Measurements from ENCODE around the gene ERI3. TPM values are rescaled to one million over a fixed set of nuclear protein-coding genes. Genes with fewer than 3 reads are reported as not detected.

The ERI3 gene
- total RNA-seq, 1 experiment from 2014 or later = 64.6 TPM

- H3K4me1 ChIP-seq (replicated peaks) = no peaks in the 10 kb centered on the region
- H3K4me3 ChIP-seq = no peak overlapping the region
- no peak overlapping the region for H3K27ac ChIP-seq
- no peaks in the 10 kb centered on the region for H3K27me3 ChIP-seq (replicated peaks)
- DNase-seq (ENCODE audit: low read depth in 1 of 2, low spot score in 2 of 2) = no peak
- no peaks in the 10 kb centered on the region for H3K36me3 ChIP-seq
- no peaks in the 10 kb centered on the region for H3K9me3 ChIP-seq (replicated peaks)
These were observed 92.1 kb downstream of the ERI3 start for GRCh38 chr1:44262816-44263567.

GRCh38 chr1:44262414-44262813 lies 92.6 kb downstream of the ERI3 start:
- H3K9me3 ChIP-seq (replicated peaks) = no peaks in the 10 kb centered on the region
- H3K4me3 ChIP-seq = no peak overlapping the region
- H3K27me3 ChIP-seq (replicated peaks) = no peaks in the 10 kb centered on the region
- no peak for DNase-seq (ENCODE audit: low read depth in 1 of 2, low spot score in 2 of 2)
- no peak overlapping the region for H3K27ac ChIP-seq
- no peaks in the 10 kb centered on the region for H3K4me1 ChIP-seq (replicated peaks)
- H3K36me3 ChIP-seq = no peaks in the 10 kb centered on the region

DNA sequence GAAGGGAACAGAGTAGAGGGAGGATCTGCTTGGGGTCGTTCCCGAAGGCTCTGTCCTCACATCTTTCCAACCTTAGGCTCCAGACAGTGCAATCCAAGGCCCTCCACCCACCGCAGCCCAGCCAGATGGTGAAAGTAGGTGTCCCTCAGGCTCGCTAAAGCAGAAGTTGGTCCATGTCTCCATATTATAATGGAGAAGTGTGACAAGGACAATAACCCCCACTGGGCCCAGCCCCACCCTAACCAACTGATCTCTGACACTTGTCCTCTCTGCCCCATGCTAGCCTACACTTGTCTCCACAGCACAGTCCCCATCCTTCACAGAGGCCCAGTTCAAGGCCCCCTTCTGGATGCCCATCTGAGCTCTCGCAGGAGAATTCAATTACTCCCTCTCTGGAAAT lies 93.1 kb downstream of the ERI3 start:
- Histone ChIP-seq H3K4me3 (no peak overlapping the region), H3K27ac (no peak overlapping the region), H3K27me3 (replicated peaks) (no peaks in the 10 kb centered on the region), H3K4me1 (replicated peaks) (no peaks in the 10 kb centered on the region), H3K9me3 (replicated peaks) (no peaks in the 10 kb centered on the region), H3K36me3 (no peaks in the 10 kb centered on the region)
- no peak for DNase-seq (ENCODE audit: low read depth in 1 of 2, low spot score in 2 of 2)

DNA sequence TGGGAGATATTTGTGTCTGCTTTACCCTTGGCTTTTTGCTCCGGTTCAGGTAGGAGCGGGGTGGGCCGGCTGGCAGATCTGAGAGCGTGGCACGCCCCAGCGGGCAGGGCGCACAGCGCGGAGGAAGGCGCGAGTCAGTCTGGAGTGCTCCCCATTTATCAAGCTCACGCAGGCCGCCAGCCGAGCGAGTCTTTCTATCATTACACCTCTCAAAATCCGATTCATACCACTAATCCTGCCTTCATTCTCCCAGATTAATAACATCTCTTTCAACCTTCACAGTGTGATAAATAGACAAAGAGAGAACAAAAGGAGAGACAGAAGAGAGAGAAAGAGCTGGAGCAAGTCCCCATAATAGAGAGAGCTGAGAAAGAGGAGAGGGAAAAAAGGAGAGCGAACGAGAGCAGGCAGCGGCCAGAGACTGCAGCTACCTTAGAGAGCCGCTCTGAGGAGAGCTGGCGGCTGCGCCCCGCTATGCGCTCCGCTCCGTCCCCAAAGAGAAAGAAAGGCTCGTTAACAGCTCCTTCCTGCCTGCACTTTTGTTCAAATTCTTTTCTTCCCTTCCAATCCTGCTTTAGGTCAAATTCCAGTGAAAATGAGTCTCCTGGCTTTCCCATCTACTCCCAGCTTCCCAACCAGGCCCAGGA lies 93.8 kb downstream of the ERI3 start:
- H3K27ac ChIP-seq = no peak overlapping the region
- no peak for DNase-seq (ENCODE audit: low read depth in 1 of 2, low spot score in 2 of 2)
- H3K4me1 ChIP-seq (replicated peaks) = no peaks in the 10 kb centered on the region
- no peak overlapping the region for H3K4me3 ChIP-seq
- no peaks in the 10 kb centered on the region; the same call in 1 of the 2 replicates for H3K36me3 ChIP-seq
- no peaks in the 10 kb centered on the region for H3K27me3 ChIP-seq (replicated peaks)
- no peaks in the 10 kb centered on the region for H3K9me3 ChIP-seq (replicated peaks)

- no peak for DNase-seq (ENCODE audit: low read depth in 1 of 2, low spot score in 2 of 2)
- H3K27ac ChIP-seq = no peak overlapping the region
- H3K4me1 ChIP-seq (replicated peaks) = no peaks in the 10 kb centered on the region
- no peaks in the 10 kb centered on the region for H3K9me3 ChIP-seq (replicated peaks)
- H3K36me3 ChIP-seq = no peaks in the 10 kb centered on the region; the same call in 1 of the 2 replicates
- H3K4me3 ChIP-seq = no peak overlapping the region
- no peaks in the 10 kb centered on the region for H3K27me3 ChIP-seq (replicated peaks)
These were observed 94.3 kb downstream of the ERI3 start for GRCh38 chr1:44260792-44261170.

GRCh38 chr1:44259090-44259489 lies 96.0 kb downstream of the ERI3 start:
- H3K4me1 ChIP-seq (replicated peaks) = no peaks in the 10 kb centered on the region
- H3K9me3 ChIP-seq (replicated peaks) = no peaks in the 10 kb centered on the region
- DNase-seq (ENCODE audit: low read depth in 1 of 2, low spot score in 2 of 2) = no peak
- H3K27me3 ChIP-seq (replicated peaks) = no peaks in the 10 kb centered on the region
- H3K4me3 ChIP-seq = no peak overlapping the region
- H3K36me3 ChIP-seq = no peaks in the 10 kb centered on the region; the same call in 1 of the 2 replicates
- no peak overlapping the region for H3K27ac ChIP-seq

- Histone ChIP-seq H3K27ac (no peak overlapping the region), H3K4me1 (replicated peaks) (no peaks in the 10 kb centered on the region), H3K9me3 (replicated peaks) (no peaks in the 10 kb centered on the region), H3K4me3 (no peak overlapping the region), H3K36me3 (no peaks in the 10 kb centered on the region; the same call in 1 of the 2 replicates), H3K27me3 (replicated peaks) (no peaks in the 10 kb centered on the region)
- no peak for DNase-seq (ENCODE audit: low read depth in 1 of 2, low spot score in 2 of 2)
These were observed 98.1 kb downstream of the ERI3 start for GRCh38 chr1:44256762-44257554.

- no peaks in the 10 kb centered on the region for H3K4me1 ChIP-seq (replicated peaks)
- H3K27me3 ChIP-seq (replicated peaks) = no peaks in the 10 kb centered on the region
- H3K27ac ChIP-seq = no peak overlapping the region
- no peak overlapping the region for H3K4me3 ChIP-seq
- H3K36me3 ChIP-seq = no peaks in the 10 kb centered on the region; the same call in 1 of the 2 replicates
- DNase-seq (ENCODE audit: low read depth in 1 of 2, low spot score in 2 of 2) = no peak
- H3K9me3 ChIP-seq (replicated peaks) = no peaks in the 10 kb centered on the region
These were observed 100.6 kb downstream of the ERI3 start for GRCh38 chr1:44254392-44254910.

DNA sequence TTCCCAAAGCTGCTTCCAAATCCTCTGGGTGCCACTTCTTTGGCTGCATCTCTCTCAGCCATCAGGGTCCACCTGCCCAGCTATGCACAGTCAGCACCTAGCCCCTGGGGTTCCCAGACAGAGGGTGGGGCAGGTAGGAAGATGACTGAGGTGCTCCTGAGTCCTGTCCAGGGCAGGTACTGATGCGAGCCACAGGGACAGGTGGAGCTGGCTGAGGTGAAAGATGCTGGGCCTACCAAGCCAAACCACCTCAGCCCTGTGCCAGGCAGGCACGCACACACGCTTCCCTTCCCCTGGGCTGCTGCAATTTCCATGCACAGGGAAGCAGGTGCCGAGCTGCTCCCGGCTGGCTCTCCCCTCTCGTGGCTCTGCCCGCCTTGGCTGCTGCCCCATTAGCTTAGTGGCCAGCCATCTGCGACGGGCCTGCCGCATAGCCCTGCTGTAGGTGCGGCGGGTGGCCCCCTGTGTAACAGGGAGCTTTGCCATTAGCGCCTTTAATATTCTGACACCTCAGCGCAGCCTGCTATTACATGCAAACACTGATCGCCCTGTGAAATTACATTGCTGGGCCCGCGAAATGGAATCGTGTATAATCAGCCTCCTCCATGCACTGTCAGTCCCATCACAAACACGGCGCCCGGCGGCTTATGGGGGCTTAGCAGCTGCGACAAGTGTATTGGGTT lies 102.9 kb downstream of the ERI3 start:
- no peaks in the 10 kb centered on the region for H3K9me3 ChIP-seq (replicated peaks)

DNA sequence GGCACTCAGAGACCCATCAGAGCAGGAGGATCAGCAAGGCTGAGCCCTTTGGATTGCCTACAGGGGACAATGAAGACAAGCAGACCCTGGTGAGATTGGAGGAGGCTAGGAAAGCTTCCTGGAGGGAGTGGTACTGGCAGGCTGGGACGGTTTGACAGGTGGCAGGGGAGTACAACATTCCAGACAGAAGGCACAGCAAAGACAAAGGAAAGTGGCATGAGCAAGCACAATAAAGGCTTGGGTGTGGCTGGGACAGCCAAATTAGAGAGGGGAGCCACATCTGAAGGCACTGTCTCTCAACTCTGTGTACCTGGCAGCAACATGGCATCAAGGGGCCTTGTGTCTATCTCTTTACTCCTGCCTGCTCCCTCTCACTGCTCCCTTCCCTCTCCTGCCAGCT lies 103.6 kb downstream of the ERI3 start:
- Histone ChIP-seq H3K4me1 (replicated peaks) (no peaks in the 10 kb centered on the region), H3K4me3 (no peak overlapping the region), H3K36me3 (no peaks in the 10 kb centered on the region; the same call in 1 of the 2 replicates), H3K27me3 (replicated peaks) (no peaks in the 10 kb centered on the region), H3K27ac (no peak overlapping the region), H3K9me3 (replicated peaks) (no peaks in the 10 kb centered on the region)
- no peak for DNase-seq (ENCODE audit: low read depth in 1 of 2, low spot score in 2 of 2)

More for the DNA sequence above, 102.9 kb downstream of the ERI3 start:
- no peak overlapping the region for H3K4me3 ChIP-seq
- no peaks in the 10 kb centered on the region for H3K4me1 ChIP-seq (replicated peaks)
- H3K36me3 ChIP-seq = no peaks in the 10 kb centered on the region; the same call in 1 of the 2 replicates
- H3K27me3 ChIP-seq (replicated peaks) = no peaks in the 10 kb centered on the region
- DNase-seq (ENCODE audit: low read depth in 1 of 2, low spot score in 2 of 2) = no peak
- H3K27ac ChIP-seq = no peak overlapping the region

DNA sequence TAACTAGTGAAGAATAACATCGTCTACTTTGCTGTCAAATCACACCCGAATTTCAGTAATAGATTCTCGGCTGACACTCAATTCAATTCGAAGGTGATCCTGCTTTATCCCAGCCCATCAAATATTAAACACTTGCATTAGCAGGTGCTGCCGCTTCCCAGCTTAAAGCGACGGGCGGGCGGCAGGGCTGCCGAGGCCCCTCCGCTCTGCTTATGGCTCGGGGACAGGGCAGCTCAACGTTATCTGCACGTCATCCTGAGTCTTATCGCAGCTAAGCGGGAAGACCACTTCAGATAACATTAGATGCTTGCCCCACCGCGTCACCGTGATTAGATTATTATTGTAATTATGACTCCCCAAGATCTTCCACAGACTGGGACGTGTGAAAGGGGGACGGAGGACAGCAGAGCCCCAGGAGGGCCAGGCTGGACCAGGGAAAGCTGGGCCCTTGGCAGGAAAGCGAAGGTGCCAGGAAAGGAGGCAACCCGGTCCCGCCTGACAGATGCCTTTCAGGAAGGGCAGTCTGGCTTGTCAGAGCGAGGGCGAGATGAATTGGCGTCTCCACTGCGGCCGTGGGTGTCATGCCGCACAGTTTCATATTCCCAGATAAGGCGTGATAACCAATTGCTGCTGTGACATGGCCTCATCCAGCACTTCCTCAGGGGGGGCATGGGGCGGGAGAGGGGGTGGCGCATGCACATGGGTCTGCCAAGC lies 104.8 kb downstream of the ERI3 start:
- no peaks in the 10 kb centered on the region for H3K9me3 ChIP-seq (replicated peaks)
- no peak for DNase-seq (ENCODE audit: low read depth in 1 of 2, low spot score in 2 of 2)
- no peak overlapping the region for H3K27ac ChIP-seq
- no peaks in the 10 kb centered on the region for H3K4me1 ChIP-seq (replicated peaks)
- H3K27me3 ChIP-seq (replicated peaks) = no peaks in the 10 kb centered on the region
- no peak overlapping the region for H3K4me3 ChIP-seq
- no peaks in the 10 kb centered on the region for H3K36me3 ChIP-seq

GRCh38 chr1:44249543-44249942 lies 105.5 kb downstream of the ERI3 start:
- Histone ChIP-seq H3K27ac (no peak overlapping the region), H3K9me3 (replicated peaks) (no peaks in the 10 kb centered on the region), H3K27me3 (replicated peaks) (no peaks in the 10 kb centered on the region), H3K4me3 (no peak overlapping the region), H3K4me1 (replicated peaks) (no peaks in the 10 kb centered on the region), H3K36me3 (no peaks in the 10 kb centered on the region)
- no peak for DNase-seq (ENCODE audit: low read depth in 1 of 2, low spot score in 2 of 2)

GRCh38 chr1:44246806-44247205 lies 108.3 kb downstream of the ERI3 start:
- Histone ChIP-seq H3K4me3 (no peak overlapping the region), H3K27me3 (replicated peaks) (no peaks in the 10 kb centered on the region)

More at GRCh38 chr1:44246806-44247205, 108.3 kb downstream of the ERI3 start:
- no peak overlapping the region for H3K27ac ChIP-seq
- H3K4me1 ChIP-seq (replicated peaks) = no peaks in the 10 kb centered on the region
- H3K36me3 ChIP-seq = no peaks in the 10 kb centered on the region
- no peak for DNase-seq (ENCODE audit: low read depth in 1 of 2, low spot score in 2 of 2)
- no peaks in the 10 kb centered on the region for H3K9me3 ChIP-seq (replicated peaks)

Measured in SJSA1 (cell line).